Esophagus squamous epithelium (tissue), 4 donors: ENCODE measurements around the gene LYZL1.

ENCODE experiments used
- POLR2A ChIP-seq, 4 donors: fragments of 450-650 bp; IDR thresholded peaks; one replicate each; pipeline ENCODE4 v1.6.1; 2017; ENCODE audit warnings: antibody characterized with exemption in 4 of 4, mild to moderate bottlenecking in 4 of 4, moderate library complexity in 3 of 4
- TF ChIP-seq, protein P1 (sequence below), 6 experiments: fragments of 450-650 bp in 4 of 6; fragments of 200-600 bp in 2 of 6; sonication (generic) in 2 of 6; IDR thresholded peaks; one replicate each; pipeline ENCODE4 v1.5.1; 2016 to 2019; ENCODE audit warnings: antibody characterized with exemption in 6 of 6, mild to moderate bottlenecking in 4 of 6, moderate library complexity in 4 of 6

DNA sequence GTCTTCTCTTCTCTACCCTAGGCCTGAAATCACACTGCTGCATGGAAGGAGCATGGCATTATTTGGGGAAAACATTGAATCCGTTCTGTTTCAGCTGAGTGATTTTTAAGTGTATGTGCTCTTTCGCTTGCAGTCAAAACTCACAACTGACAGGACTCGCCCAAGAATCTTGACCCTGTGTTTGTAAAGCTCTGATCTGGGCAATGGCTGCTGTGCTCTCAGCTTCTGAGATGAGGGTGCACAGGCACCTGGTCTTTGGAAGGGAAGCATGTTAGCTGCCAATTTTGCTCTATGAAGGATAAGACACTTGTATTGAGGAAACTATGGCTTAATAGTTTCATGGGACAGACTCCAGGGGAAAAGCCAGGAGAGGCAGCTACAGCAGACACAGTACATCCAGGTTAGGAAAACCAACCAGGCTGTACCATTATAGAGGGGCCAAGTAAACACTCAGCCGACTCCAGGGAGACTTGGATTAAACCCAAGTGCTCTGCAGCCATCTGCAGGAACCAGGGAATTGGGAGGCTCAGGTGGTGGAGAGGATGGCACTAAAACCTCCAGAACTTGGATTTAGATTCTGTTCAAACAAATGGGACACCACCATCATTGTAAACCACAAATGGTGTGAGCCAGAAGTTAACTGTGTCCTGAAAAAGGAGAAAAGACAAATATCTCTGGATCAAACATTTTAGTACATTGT lies 43.3 kb downstream of the LYZL1 start:
- TF ChIP-seq, protein P1, sequence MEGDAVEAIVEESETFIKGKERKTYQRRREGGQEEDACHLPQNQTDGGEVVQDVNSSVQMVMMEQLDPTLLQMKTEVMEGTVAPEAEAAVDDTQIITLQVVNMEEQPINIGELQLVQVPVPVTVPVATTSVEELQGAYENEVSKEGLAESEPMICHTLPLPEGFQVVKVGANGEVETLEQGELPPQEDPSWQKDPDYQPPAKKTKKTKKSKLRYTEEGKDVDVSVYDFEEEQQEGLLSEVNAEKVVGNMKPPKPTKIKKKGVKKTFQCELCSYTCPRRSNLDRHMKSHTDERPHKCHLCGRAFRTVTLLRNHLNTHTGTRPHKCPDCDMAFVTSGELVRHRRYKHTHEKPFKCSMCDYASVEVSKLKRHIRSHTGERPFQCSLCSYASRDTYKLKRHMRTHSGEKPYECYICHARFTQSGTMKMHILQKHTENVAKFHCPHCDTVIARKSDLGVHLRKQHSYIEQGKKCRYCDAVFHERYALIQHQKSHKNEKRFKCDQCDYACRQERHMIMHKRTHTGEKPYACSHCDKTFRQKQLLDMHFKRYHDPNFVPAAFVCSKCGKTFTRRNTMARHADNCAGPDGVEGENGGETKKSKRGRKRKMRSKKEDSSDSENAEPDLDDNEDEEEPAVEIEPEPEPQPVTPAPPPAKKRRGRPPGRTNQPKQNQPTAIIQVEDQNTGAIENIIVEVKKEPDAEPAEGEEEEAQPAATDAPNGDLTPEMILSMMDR (IDR thresholded peaks at IDR 0.05) = no peak
- TF ChIP-seq POLR2A (IDR thresholded peaks at IDR 0.05) = no peak
